Cardiac septum (tissue), 1 donor: ENCODE measurements around the gene SPACA4. TPM values are rescaled to one million over a fixed set of nuclear protein-coding genes. Genes with fewer than 3 reads are reported as not detected.
A peak's percentile ranks its signal among the peaks of the same experiment; 100 is the strongest.
"Not testable (repeated sequence)": the region's sequence is repeated elsewhere in the genome, so short reads cannot be mapped to it uniquely, and the experiment has no call there.

Experiments used
- DNase-seq: peaks from one replicate; pipeline ENCODE4 v3.0.0-alpha.2; 2020; ENCODE audit warnings: low spot score
- intact Hi-C: fragments of 100-400 bp; cut with DNase I; formaldehyde crosslinking; loops from one replicate; pipeline ENCODE4 v1.14.0; 2022
- long read RNA-seq: library from polyadenylated mRNA; unstranded; transcript quantifications from one replicate; pipeline ENCODE4 v2.0.0, GENCODE V29; 2021
- total RNA-seq: library from RNA; stranded (reverse); fragmentation: NEBNext Ultra II Directional; extraction: Animal tissue kit (Norgen Biotek cat#: 25700); gene quantifications from one replicate; pipeline ENCODE4 v1.2.1, GENCODE V29; 2021
- donor health status: DM: no; HTN: no; CAD: no.

SPACA4 gene
- total RNA-seq, result not detected
- long read RNA-seq, result 0 reads

- DNase-seq, result no peak
- intact Hi-C loops, result no loop called here
Measured at GRCh38 chr19:48606463-48607358, at the start of gene SPACA4. SPACA4 (plus strand) TSS chr19:48606742; CDS start chr19:48606979, 237 bp downstream.

- no peak for DNase-seq
- intact Hi-C loops, result no loop called here
Measured at GRCh38 chr19:48556825-48557224, 49.7 kb upstream of the SPACA4 start.

GRCh38 chr19:48558018-48558684 is 48.4 kb upstream of the SPACA4 start:
- no peak for DNase-seq
- intact Hi-C loops, result no loop called here

GRCh38 chr19:48560095-48560530 is 46.4 kb upstream of the SPACA4 start:
- no peak for DNase-seq
- intact Hi-C loops, result no loop called here

GRCh38 chr19:48561412-48561811 is 45.1 kb upstream of the SPACA4 start:
- no peak for DNase-seq
- intact Hi-C loops, result no loop called here

GRCh38 chr19:48565090-48565489 is 41.5 kb upstream of the SPACA4 start:
- intact Hi-C loops, result no loop called here
- DNase-seq, result no peak

GRCh38 chr19:48568345-48568886 is 38.1 kb upstream of the SPACA4 start:
- DNase-seq, result peak; percentile 90
- intact Hi-C loops, result no loop called here

- intact Hi-C loops, result no loop called here
- DNase-seq, result no peak
Measured at GRCh38 chr19:48569814-48570213, 36.7 kb upstream of the SPACA4 start.

GRCh38 chr19:48571378-48572162 is 35.0 kb upstream of the SPACA4 start:
- no peak for DNase-seq
- intact Hi-C loops, result no loop called here

- intact Hi-C loops, result no loop called here
- no peak for DNase-seq
Measured at GRCh38 chr19:48573163-48573505, 33.4 kb upstream of the SPACA4 start.

GRCh38 chr19:48575931-48576622 is 30.5 kb upstream of the SPACA4 start:
- DNase-seq, result no peak
- intact Hi-C loops, result no loop called here

GRCh38 chr19:48577908-48578307 is 28.6 kb upstream of the SPACA4 start:
- intact Hi-C loops, DNase-seq: not testable (repeated sequence)

GRCh38 chr19:48578891-48579290 is 27.7 kb upstream of the SPACA4 start:
- DNase-seq, result no peak
- intact Hi-C loops, result no loop called here

- no peak for DNase-seq
- intact Hi-C loops, result no loop called here
Measured at GRCh38 chr19:48582168-48582567, 24.4 kb upstream of the SPACA4 start.

GRCh38 chr19:48587387-48587786 is 19.2 kb upstream of the SPACA4 start:
- intact Hi-C loops, result loop anchor here (5.0 kb wide), 4 partner anchors 80 to 320 kb away; partner anchors contain the start of gene GRWD1
- no peak for DNase-seq

GRCh38 chr19:48588670-48589401 is 17.7 kb upstream of the SPACA4 start:
- intact Hi-C loops, result loop anchor here (5.0 kb wide), 4 partner anchors 82 to 322 kb away; partner anchors contain the start of gene GRWD1
- DNase-seq, result peak; percentile 96

GRCh38 chr19:48591021-48591420 is 15.5 kb upstream of the SPACA4 start:
- DNase-seq, result no peak
- intact Hi-C loops, result no loop called here

- no peak for DNase-seq
- intact Hi-C loops, result no loop called here
Measured at GRCh38 chr19:48595171-48595570, 11.4 kb upstream of the SPACA4 start.
